Suppressor macrophage treated with lipopolysaccharide for 1 hour (primary cell): ENCODE data around the gene FLT3.

Experiments used
- DNase-seq, 3 donors: peaks; one replicate each; pipeline ENCODE4 v3.0.0-alpha.2; 2020 to 2022

Gene FLT3

GRCh38 chr13:27956576-27957300 lies 143.6 kb downstream of the FLT3 start:
- DNase-seq = no peak

GRCh38 chr13:27955014-27955591 lies 145.3 kb downstream of the FLT3 start:
- DNase-seq = peak in 1 of 3 donors; percentile 33

GRCh38 chr13:27954406-27954851 lies 145.9 kb downstream of the FLT3 start:
- DNase-seq = peak in 2 of 3 donors; percentile 37 to 61

GRCh38 chr13:27953676-27954405 lies 146.5 kb downstream of the FLT3 start:
- DNase-seq = peak; percentile 85 to 95 (median 89)
